GM19467 (cell line): ENCODE data around the gene MMP17.

Source experiments
- ATAC-seq: cut with Tn5 transposase; IDR thresholded peaks from one replicate; pipeline ENCODE4 v1.9.1; 2021; ENCODE audit warnings: mild to moderate bottlenecking, moderate library complexity; ENCODE audit not compliant: unreplicated experiment

MMP17 gene

GRCh38 chr12:131847456-131847855 lies 19.3 kb downstream of the MMP17 start:
- no peak for ATAC-seq

DNA sequence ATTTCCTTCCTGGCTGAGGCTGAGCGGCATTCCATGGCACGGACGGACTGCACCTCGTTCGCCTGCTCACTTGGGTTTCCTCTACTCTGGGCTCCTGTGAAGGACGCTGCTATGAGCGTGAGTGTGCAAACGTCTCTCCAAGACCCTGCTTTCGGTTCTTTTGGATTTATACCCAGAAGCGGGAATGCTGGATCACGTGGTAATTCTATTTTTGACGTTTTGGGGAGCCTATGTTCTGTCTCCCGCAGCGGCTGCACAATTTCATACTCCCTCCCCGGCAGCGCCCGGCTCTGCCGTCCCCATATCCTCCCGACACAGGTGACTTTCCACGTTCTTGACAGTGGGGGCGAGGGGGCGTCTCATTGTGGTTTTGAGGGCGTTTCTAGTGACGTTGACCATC lies 20.6 kb downstream of the MMP17 start:
- no peak for ATAC-seq

DNA sequence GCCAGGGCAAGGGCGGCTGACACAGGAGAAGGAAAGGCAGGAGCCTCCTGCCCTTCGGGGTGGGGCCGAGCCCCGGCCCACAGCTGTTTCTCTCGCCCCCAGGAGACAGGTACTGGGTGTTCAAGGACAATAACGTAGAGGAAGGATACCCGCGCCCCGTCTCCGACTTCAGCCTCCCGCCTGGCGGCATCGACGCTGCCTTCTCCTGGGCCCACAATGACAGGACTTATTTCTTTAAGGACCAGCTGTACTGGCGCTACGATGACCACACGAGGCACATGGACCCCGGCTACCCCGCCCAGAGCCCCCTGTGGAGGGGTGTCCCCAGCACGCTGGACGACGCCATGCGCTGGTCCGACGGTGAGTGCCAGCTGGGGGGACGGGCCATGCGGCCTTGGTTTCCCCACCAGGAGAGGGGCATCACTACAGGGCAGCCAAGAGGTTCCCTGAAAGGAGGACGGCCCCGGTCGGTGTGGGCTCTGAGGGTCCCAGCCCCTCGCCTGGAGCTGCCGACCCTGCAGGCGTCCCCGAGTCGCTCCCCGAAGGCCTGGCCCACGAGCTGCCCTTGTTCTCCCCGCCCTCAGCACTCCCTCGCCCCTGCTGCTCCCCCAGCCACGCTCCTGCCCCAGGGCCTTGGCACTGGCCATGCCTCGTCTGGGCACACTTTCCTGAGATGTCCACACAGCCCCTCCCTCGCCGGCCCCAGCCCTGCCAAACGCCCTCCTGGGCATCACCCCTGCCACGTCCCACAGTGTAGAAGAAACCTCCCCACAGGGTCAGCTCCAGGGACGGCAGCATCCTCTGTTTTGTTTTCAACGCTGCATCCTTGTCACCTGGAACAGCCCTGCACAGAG lies 21.7 kb downstream of the MMP17 start:
- no peak for ATAC-seq

DNA sequence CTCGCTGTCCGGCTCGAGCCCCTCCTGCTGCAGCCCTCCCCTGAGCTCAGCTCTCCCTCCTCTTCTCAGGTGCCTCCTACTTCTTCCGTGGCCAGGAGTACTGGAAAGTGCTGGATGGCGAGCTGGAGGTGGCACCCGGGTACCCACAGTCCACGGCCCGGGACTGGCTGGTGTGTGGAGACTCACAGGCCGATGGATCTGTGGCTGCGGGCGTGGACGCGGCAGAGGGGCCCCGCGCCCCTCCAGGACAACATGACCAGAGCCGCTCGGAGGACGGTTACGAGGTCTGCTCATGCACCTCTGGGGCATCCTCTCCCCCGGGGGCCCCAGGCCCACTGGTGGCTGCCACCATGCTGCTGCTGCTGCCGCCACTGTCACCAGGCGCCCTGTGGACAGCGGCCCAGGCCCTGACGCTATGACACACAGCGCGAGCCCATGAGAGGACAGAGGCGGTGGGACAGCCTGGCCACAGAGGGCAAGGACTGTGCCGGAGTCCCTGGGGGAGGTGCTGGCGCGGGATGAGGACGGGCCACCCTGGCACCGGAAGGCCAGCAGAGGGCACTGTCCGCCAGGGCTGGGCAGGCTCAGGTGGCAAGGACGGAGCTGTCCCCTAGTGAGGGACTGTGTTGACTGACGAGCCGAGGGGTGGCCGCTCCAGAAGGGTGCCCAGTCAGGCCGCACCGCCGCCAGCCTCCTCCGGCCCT lies 22.8 kb downstream of the MMP17 start:
- no peak for ATAC-seq

DNA sequence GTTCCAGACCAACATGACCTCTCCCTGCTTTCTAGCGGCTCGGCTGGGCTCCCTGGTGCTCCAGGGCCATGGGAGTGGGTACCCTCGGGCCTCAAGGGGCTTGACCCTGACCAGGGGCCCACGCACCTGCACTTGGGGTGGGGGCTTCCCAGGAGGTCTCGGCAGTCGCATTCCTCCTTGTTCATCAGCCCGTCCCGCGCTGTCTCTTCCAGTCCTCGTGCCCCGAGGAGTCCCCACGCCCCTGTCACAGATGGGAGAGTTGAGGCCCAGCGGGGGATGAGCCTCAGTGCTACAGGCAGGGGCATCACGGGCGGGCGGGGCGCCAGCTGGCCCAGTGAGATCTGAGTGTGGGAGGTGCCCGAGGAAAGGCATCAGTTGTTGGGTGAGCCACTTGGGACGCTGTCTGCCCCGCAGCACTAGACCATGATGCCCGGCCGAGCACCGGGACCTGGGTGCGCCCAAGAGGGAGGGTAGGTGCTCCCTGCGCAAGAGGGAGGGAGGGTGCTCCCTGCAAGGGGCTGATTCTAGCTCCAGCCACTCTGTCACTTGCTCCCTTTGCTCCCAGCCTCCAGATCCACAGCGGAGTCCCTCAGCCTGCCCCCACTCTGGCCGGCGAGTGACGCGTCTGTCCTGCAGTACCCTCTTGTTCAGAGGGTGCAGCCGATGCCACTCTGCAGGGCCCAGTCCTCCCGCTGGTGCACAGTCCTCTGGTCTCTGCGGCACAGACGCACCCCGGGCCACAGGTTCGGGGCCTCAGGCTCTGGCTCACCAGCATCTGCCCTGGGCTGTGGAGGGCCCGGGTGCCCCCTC lies 23.8 kb downstream of the MMP17 start:
- ATAC-seq, result no peak

DNA sequence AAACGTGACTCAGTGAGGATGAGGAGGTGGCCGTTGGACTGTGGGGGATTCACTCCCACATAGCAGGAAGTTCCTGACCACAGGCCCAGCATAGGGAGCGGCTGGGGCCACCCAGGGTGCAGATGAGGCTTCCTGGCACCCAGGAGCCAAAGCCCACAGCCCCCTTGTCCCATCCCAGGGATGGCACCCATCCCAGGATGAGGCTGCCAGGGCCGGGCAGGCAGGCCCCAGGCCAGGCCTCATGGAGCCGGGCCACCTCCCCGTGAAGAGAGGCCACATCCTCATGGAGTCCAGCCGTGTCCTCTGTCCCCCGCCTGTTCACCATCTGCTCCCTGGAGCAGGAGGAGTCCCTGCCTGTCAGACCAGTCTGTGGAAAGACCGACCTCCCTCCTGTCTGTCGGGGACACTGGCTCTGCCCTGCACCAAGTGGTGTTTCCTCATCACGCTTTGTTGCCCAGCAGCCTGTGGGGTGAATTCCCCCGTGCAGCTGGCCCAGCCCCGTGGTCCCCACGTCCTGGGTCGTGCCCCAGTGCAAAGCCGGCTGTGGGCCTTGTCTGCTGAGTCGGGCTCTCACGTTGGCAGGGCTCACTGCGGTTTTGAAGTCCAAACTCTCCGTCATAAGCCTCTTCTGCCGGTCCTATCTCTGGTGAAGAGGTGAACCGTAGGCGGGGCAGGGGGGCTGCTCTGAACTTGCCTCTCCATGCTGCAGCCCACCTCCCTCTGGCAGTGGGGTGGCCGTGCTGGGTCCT lies 24.5 kb downstream of the MMP17 start:
- no peak for ATAC-seq

GRCh38 chr12:131853832-131854797 lies 25.9 kb downstream of the MMP17 start:
- ATAC-seq, result no peak

DNA sequence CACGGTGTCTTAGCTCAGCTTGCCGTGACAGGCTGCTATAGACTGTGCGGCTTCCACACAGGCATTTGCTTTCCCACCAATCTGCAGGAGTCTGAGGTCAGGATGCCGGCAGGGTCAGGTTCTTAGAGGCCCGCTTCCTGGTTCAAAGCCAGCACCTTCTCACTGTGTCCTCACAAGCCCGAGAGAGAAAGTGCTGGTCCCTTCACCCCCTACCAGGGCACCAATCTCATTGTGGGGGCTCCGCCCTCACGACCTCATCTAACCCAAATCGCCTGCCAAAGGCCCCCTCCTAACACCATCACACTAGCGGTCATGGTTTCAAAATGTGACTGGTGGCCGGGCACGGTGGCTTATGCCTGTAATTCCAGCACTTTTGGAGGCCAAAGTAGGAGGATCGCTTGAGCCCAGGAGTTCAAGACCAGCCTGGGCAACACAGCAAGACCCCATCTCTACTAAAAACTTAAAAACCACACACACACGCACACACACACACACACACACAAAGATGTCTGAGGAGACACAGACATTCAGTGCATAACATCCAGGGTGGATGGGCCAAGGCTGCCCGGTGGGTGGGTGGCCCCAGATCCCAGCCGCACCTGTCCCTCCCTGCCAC lies 26.8 kb downstream of the MMP17 start:
- ATAC-seq, result no peak

GRCh38 chr12:131855521-131856142 lies 27.4 kb downstream of the MMP17 start:
- no peak for ATAC-seq

DNA sequence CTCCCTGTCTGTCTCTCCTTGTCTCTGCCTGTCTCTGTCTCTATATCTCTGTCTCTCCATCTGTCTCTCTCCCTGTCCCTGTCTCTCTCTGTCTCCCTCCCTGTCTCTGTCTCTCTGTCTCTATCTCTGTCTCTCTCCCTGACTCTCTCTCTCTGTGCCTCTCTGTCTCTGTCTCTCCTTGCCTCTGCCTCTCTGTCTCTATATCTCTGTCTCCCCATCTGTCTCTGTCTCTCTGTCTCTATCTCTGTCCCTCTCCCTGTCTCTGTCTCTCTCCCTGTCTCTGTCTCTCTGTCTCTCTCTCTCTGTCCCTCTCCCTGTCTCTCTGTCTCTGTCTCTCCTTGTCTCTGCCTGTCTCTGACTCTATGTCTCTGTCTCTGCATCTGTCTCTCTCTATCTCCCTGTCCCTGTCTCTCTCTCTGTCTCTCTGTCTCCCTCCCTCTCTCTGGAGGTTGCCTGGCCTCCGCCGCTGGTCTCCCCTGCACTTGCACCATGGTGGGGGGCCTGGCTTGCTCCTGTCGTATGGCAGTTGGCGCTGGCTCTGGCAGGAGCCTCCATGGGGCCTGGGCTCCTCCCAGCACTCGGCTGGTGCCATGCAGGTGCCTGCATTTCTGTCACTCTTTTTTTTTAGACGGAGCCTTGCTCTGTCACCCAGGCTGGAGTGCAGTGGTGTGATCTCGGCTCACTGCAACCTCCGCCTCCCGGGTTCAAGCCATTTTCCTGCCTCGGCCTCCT lies 28.3 kb downstream of the MMP17 start:
- ATAC-seq, result no peak

GRCh38 chr12:131857908-131858850 lies 30.0 kb downstream of the MMP17 start:
- no peak for ATAC-seq

DNA sequence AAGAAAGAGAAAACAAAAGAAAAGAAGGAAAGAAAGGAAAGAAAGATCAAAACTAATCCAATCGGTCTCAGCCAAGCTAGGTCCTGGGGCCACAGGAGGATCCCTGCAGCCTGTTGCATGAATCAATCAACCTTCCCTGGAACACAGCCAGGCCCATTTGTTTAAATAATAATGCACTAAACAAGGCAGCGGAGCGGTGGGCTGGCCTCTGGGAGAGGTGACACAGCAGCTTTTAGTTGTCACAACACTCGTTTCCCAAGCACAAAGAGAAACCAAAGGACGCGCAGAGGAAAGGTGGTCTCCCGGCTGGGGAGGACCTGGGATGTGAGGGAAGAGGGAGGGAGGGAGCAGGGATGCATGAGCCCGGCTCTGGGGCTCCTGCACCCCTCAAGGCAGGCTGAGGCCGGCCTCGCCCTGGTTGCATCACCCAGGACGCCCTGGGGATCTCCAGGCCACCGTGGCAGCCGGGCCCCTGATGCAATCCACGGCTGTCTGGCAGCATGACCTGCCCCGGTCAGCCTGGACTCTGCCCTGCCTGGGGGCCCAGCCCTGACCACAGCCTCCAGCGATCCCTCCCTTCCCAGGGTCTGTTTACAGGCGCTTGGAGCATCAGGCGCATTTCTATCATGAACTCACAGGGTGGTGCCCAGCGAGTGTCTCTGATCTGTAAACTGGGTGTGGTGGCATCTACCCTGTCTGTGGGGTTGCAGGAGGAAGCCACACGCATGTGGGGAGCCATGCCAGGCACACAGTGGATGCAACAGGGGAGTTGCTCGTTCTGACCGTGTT lies 32.5 kb downstream of the MMP17 start:
- ATAC-seq, result no peak

DNA sequence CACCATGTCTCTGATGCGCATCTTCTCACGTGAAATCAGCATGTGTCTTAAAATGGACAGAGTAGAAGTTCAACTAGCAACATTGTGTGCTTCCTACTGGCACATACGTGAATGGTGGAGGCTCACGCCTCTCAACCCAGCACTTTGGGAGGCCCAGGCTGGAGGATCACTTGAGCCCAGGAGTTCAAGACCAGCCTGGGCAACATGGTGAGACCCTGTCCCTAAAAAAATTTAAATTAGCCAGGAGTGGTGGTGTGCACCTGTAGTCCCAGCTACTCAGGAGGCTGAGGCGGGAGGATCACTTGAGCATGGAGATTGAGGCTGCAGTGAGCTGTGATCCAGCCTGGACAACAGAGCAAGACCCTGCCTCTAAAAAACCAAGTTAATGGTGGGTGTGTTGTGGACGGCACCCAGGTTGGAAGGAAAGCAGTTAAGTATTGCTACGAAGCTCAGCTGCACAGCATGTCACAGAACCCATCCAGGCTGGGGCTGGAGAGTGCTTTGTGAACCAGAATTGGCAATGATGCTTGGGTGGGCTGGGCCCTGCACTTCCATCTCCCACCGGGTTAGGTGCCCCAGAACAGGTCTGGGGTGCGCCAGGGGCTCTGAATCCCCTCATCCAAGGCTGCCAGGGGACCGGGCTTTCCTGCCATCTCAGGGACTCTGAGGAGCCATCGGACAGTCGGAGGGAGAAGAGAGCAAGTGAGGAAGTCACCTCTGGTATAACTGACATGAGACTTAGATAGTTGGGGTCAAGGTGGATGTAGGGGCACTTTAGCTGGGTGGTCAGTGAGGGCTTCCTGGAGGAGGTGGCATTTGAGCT lies 33.3 kb downstream of the MMP17 start:
- no peak for ATAC-seq

DNA sequence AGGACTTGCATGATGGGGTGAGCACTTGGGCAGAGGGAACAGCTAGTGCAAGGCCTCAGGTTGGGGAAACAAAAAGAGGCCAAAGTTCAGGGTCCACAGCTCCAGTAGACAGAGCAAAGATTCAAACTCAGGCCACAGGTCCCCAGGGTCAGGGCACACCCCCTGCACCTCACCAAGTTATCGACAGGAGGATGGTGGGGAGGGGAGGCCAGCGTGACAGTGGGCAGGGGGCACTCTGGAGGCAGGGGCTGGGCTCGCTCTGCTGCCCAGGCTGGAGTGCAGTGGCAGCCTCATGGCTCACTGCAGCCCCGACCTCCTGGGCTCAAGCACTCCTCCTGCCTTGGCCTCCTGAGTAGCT lies 33.9 kb downstream of the MMP17 start:
- ATAC-seq, result no peak

- no peak for ATAC-seq
Observed at GRCh38 chr12:131862600-131862993, 34.4 kb downstream of the MMP17 start.
